Vagina (tissue), 2 donors: ENCODE results near the gene HIF1A.

ENCODE experiments used
- POLR2A ChIP-seq, 2 donors: fragments of 450-650 bp; IDR thresholded peaks; one replicate each; pipeline ENCODE4 v1.6.1; 2017; ENCODE audit warnings: antibody characterized with exemption in 2 of 2, mild to moderate bottlenecking in 2 of 2, moderate library complexity in 2 of 2
- POLR2AphosphoS5 ChIP-seq, 2 donors: sonication (generic); formaldehyde crosslinking; IDR thresholded peaks; one replicate each; pipeline ENCODE4 v1.9.0; 2017; ENCODE audit warnings: antibody characterized with exemption in 2 of 2, mild to moderate bottlenecking in 2 of 2, low read depth in 1 of 2; ENCODE audit not compliant: insufficient read depth in 1 of 2
- TF ChIP-seq, protein P1 (sequence below), 3 experiments: fragments of 450-650 bp in 2 of 3; fragments of 200-600 bp in 1 of 3; sonication (generic) in 1 of 3; IDR thresholded peaks; one replicate each; pipeline ENCODE4 v1.5.1; 2017 to 2019; ENCODE audit warnings: antibody characterized with exemption in 3 of 3, mild to moderate bottlenecking in 2 of 3, moderate library complexity in 2 of 3

DNA sequence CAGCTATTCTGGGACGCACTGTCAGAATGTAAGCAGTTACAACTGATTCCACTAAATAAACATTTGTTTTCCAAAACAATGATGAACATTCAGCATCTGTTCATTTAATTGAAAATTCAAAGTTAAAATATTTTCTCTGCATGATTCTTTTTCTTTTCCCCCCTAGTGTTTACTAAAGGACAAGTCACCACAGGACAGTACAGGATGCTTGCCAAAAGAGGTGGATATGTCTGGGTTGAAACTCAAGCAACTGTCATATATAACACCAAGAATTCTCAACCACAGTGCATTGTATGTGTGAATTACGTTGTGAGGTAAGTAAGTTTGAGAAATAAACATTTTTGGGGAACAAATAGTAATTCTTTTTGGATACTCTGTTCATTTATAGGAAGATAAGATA lies 38.7 kb downstream of the HIF1A start:
- TF ChIP-seq POLR2A (IDR thresholded peaks at IDR 0.05) = no peak
- TF ChIP-seq, protein P1, sequence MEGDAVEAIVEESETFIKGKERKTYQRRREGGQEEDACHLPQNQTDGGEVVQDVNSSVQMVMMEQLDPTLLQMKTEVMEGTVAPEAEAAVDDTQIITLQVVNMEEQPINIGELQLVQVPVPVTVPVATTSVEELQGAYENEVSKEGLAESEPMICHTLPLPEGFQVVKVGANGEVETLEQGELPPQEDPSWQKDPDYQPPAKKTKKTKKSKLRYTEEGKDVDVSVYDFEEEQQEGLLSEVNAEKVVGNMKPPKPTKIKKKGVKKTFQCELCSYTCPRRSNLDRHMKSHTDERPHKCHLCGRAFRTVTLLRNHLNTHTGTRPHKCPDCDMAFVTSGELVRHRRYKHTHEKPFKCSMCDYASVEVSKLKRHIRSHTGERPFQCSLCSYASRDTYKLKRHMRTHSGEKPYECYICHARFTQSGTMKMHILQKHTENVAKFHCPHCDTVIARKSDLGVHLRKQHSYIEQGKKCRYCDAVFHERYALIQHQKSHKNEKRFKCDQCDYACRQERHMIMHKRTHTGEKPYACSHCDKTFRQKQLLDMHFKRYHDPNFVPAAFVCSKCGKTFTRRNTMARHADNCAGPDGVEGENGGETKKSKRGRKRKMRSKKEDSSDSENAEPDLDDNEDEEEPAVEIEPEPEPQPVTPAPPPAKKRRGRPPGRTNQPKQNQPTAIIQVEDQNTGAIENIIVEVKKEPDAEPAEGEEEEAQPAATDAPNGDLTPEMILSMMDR (IDR thresholded peaks at IDR 0.05) = no peak
- no peak for TF ChIP-seq POLR2AphosphoS5 (IDR thresholded peaks at IDR 0.05; ENCODE audit: insufficient read depth in 1 of 2, low read depth in 1 of 2)
